H9 (cell line): ENCODE results near the gene ARMC5. TPM values are rescaled to one million over a fixed set of nuclear protein-coding genes. Genes with fewer than 3 reads are reported as not detected.

Source experiments
- DNase-seq: peaks from one replicate; pipeline ENCODE4 v3.0.0-alpha.2; 2017
- H2AFZ ChIP-seq: one replicate; pipeline ENCODE4 v1.6.1; 2013; ENCODE audit warnings: mild to moderate bottlenecking, low read length, control low read depth, moderate library complexity
- H2AK5ac ChIP-seq: 2 replicates; pipeline ENCODE4 v1.6.1; 2013; ENCODE audit warnings: low read length, control low read depth, mixed read lengths; ENCODE audit not compliant: insufficient read length
- H2BK120ac ChIP-seq: one replicate; pipeline ENCODE4 v1.6.1; 2013; ENCODE audit warnings: low read depth, mild to moderate bottlenecking, low read length, control low read depth, inconsistent platforms; ENCODE audit not compliant: poor library complexity, severe bottlenecking
- H2BK12ac ChIP-seq: 2 replicates; pipeline ENCODE4 v1.6.1; 2013; ENCODE audit warnings: low read length, control low read depth, mixed read lengths, low read depth; ENCODE audit not compliant: insufficient read length
- H2BK15ac ChIP-seq: 2 replicates; pipeline ENCODE4 v1.6.1; 2013; ENCODE audit warnings: low read depth, low read length, control low read depth
- H2BK20ac ChIP-seq: one replicate; pipeline ENCODE4 v1.6.1; 2013; ENCODE audit warnings: low read depth, mild to moderate bottlenecking, low read length, control low read depth, inconsistent platforms; ENCODE audit not compliant: poor library complexity, severe bottlenecking
- H2BK5ac ChIP-seq: 2 replicates; pipeline ENCODE4 v1.6.1; 2013; ENCODE audit warnings: low read length, control low read depth, mixed read lengths; ENCODE audit not compliant: insufficient read length
- H3K14ac ChIP-seq: 2 replicates; pipeline ENCODE4 v1.6.1; 2013; ENCODE audit warnings: low read length, control low read depth; ENCODE audit not compliant: insufficient read depth
- H3K18ac ChIP-seq: 2 replicates; pipeline ENCODE4 v1.6.1; 2013; ENCODE audit warnings: low read depth, mild to moderate bottlenecking, mixed read lengths, low read length, control low read depth; ENCODE audit not compliant: insufficient read length
- H3K23ac ChIP-seq: 2 replicates; pipeline ENCODE4 v1.6.1; 2013; ENCODE audit warnings: low read length, control low read depth, mixed read lengths, low read depth; ENCODE audit not compliant: insufficient read length
- H3K23me2 ChIP-seq: 2 replicates; pipeline ENCODE4 v1.6.1; 2013; ENCODE audit warnings: low read depth, mild to moderate bottlenecking, mixed read lengths, low read length, control low read depth; ENCODE audit not compliant: insufficient read length, poor library complexity, severe bottlenecking
- H3K27ac ChIP-seq: 2 replicates; pipeline ENCODE4 v1.5.1; 2013; ENCODE audit warnings: low read length, control low read depth, mixed read lengths, low read depth; ENCODE audit not compliant: insufficient read length
- H3K27me3 ChIP-seq: 2 replicates; pipeline ENCODE4 v1.6.1; 2013; ENCODE audit warnings: low read length, control low read depth, inconsistent platforms; ENCODE audit not compliant: insufficient read depth
- H3K4ac ChIP-seq: 2 replicates; pipeline ENCODE4 v1.6.1; 2013; ENCODE audit warnings: low read depth, mild to moderate bottlenecking, control low read depth, inconsistent platforms, low read length, moderate library complexity
- H3K4me1 ChIP-seq: 2 replicates; pipeline ENCODE4 v1.6.1; 2013; ENCODE audit warnings: low read length, control low read depth, inconsistent platforms; ENCODE audit not compliant: insufficient read depth
- H3K4me2 ChIP-seq: 2 replicates; pipeline ENCODE4 v1.6.1; 2013; ENCODE audit warnings: low read length, control low read depth, mixed read lengths; ENCODE audit not compliant: insufficient read length, insufficient read depth
- H3K56ac ChIP-seq: 2 replicates; pipeline ENCODE4 v1.6.1; 2013; ENCODE audit warnings: low read depth, mild to moderate bottlenecking, mixed read lengths, low read length, control low read depth; ENCODE audit not compliant: insufficient read length
- H3K79me1 ChIP-seq: 2 replicates; pipeline ENCODE4 v1.6.1; 2013; ENCODE audit warnings: low read depth, mild to moderate bottlenecking, moderate library complexity, low read length, control low read depth, inconsistent platforms; ENCODE audit not compliant: insufficient read depth, poor library complexity, severe bottlenecking
- H3K79me2 ChIP-seq: 2 replicates; pipeline ENCODE4 v1.6.1; 2013; ENCODE audit warnings: low read length, control low read depth, inconsistent platforms; ENCODE audit not compliant: insufficient read depth
- H3K9ac ChIP-seq: 2 replicates; pipeline ENCODE4 v1.6.1; 2013; ENCODE audit warnings: low read length, control low read depth, mixed read lengths; ENCODE audit not compliant: insufficient read length; ENCODE audit errors: extremely low read depth
- H3K9me3 ChIP-seq: one replicate; pipeline ENCODE4 v1.6.1; 2013; ENCODE audit warnings: low read depth, low read length, inconsistent platforms; ENCODE audit not compliant: control insufficient read depth
- H3T11ph ChIP-seq: one replicate; pipeline ENCODE4 v1.6.1; 2013; ENCODE audit warnings: mild to moderate bottlenecking, low read length, control low read depth, inconsistent platforms
- H4K20me1 ChIP-seq: one replicate; pipeline ENCODE4 v1.6.1; 2013; ENCODE audit not compliant: control insufficient read depth, insufficient read length, insufficient read depth
- H4K5ac ChIP-seq: 2 replicates; pipeline ENCODE4 v1.6.1; 2013; ENCODE audit warnings: low read depth, mild to moderate bottlenecking, mixed read lengths, low read length, control low read depth; ENCODE audit not compliant: insufficient read length
- H4K8ac ChIP-seq: replicated peaks from 2 replicates; pipeline ENCODE4 v1.6.1; 2013; ENCODE audit warnings: low read length, control low read depth, mixed read lengths, low read depth; ENCODE audit not compliant: insufficient read length
- H4K91ac ChIP-seq: 2 replicates; pipeline ENCODE4 v1.6.1; 2013; ENCODE audit warnings: low read depth, mild to moderate bottlenecking, moderate library complexity, mixed read lengths, low read length, control low read depth; ENCODE audit not compliant: insufficient read length
- H3K27ac Mint-ChIP-seq, 3 experiments: 2 replicates in 2 of 3; 3 replicates in 1 of 3; pipeline ENCODE4 v1.8.0; 2020 to 2021; ENCODE audit warnings: mixed read lengths in 3 of 3, mild to moderate bottlenecking in 1 of 3, moderate library complexity in 1 of 3
- H3K27me3 Mint-ChIP-seq: 2 replicates; pipeline ENCODE4 v1.8.0; 2021; ENCODE audit warnings: low read depth, mild to moderate bottlenecking, moderate library complexity, mixed read lengths
- H3K36me3 Mint-ChIP-seq, 3 experiments: 2 replicates in 2 of 3; 3 replicates in 1 of 3; pipeline ENCODE4 v1.8.0; 2020 to 2021; ENCODE audit warnings: low read depth in 3 of 3, mixed read lengths in 3 of 3; ENCODE audit not compliant: insufficient read depth in 1 of 3
- H3K4me1 Mint-ChIP-seq, 2 experiments: 2 replicates each; pipeline ENCODE4 v1.8.0; 2020; ENCODE audit warnings: mixed read lengths in 2 of 2
- H3K4me3 Mint-ChIP-seq, 2 experiments: 2 replicates in 1 of 2; 3 replicates in 1 of 2; pipeline ENCODE4 v1.8.0; 2020 to 2021; ENCODE audit warnings: mild to moderate bottlenecking in 2 of 2, mixed read lengths in 2 of 2, moderate library complexity in 1 of 2
- H3K9me3 Mint-ChIP-seq, 2 experiments: 2 replicates in 1 of 2; 3 replicates in 1 of 2; pipeline ENCODE4 v1.8.0; 2020; ENCODE audit warnings: mild to moderate bottlenecking in 2 of 2, mixed read lengths in 2 of 2, moderate library complexity in 1 of 2
- CTCF ChIP-seq: fragments of 200-600 bp; sonication (generic); conservative IDR thresholded peaks from 3 replicates; pipeline ENCODE4 v1.8.0; 2021; ENCODE audit warnings: antibody characterized with exemption, mild to moderate bottlenecking
- WGBS: extraction: QIAGEN DNeasy Blood & Tissue Kit; methylation state at CpG from one replicate; pipeline ENCODE4 v1.1.7; 2013; ENCODE audit warnings: missing lambda C conversion rate, low lambda C conversion rate, mixed read lengths; ENCODE audit not compliant: insufficient read length; ENCODE audit errors: extremely low coverage; 5-methylcytosine and 5-hydroxymethylcytosine counted together
- total RNA-seq: library from RNA; stranded (reverse); gene quantifications from 2 replicates; pipeline ENCODE4 v1.2.1, GENCODE V29; 2021

The ARMC5 gene
- total RNA-seq, 1 experiment from 2014 or later = 18.7 TPM

GRCh38 chr16:31467858-31468257 is 8.6 kb downstream of the ARMC5 start:
- H3T11ph ChIP-seq = no peak overlapping the region
- no peak overlapping the region for H3K14ac ChIP-seq
- H2BK12ac ChIP-seq = no peak overlapping the region
- no peak overlapping the region for H2BK20ac ChIP-seq
- H3K4ac ChIP-seq = no peak overlapping the region
- peaks cover 3% of the 10 kb centered on the region; the same call in 1 of the 2 replicates for H3K4me1 ChIP-seq
- no peak overlapping the region for H2AK5ac ChIP-seq
- no peaks in the 10 kb centered on the region for H3K79me2 ChIP-seq
- H3K23ac ChIP-seq = no peak overlapping the region
- H3K23me2 ChIP-seq = peaks cover 10% of the 10 kb centered on the region
- no peak overlapping the region for H3K27ac Mint-ChIP-seq
- no peaks in the 10 kb centered on the region for H3K9me3 ChIP-seq
- H3K79me1 ChIP-seq = no peaks in the 10 kb centered on the region
- no peaks in the 10 kb centered on the region for H3K27me3 ChIP-seq
- DNase-seq = no peak
- no peak overlapping the region for H2BK15ac ChIP-seq
- no peak overlapping the region for H2AFZ ChIP-seq
- no peak overlapping the region for H4K5ac ChIP-seq
- no peak overlapping the region for H2BK120ac ChIP-seq
- H3K9ac ChIP-seq = no peak overlapping the region
- no CpG with 5 or more reads among the region's 5 CpGs for WGBS
- H2BK5ac ChIP-seq = no peak overlapping the region
- H3K27ac ChIP-seq = no peak overlapping the region
- TF ChIP-seq CTCF = no peak
- H4K91ac ChIP-seq = no peak overlapping the region
- H4K20me1 ChIP-seq = no peaks in the 10 kb centered on the region
- no peak overlapping the region; a peak in 1 of 5 replicates for H3K4me3 Mint-ChIP-seq
- H4K8ac ChIP-seq = no peak overlapping the region
- no peak overlapping the region for H3K18ac ChIP-seq
- H3K56ac ChIP-seq = no peak overlapping the region
- peaks cover 0 to 1% of the 10 kb centered on the region in 2 experiments; a peak in 2 of 5 replicates for H3K9me3 Mint-ChIP-seq
- peaks cover 12% of the 10 kb centered on the region for H3K27me3 Mint-ChIP-seq
- H3K4me2 ChIP-seq = no peak overlapping the region
- H3K36me3 Mint-ChIP-seq = peaks cover 4 to 30% (median 26%) of the 10 kb centered on the region in 3 experiments
- peaks cover 7% of the 10 kb centered on the region in 2 experiments for H3K4me1 Mint-ChIP-seq
